ENCODE results near the gene CFAP161.

CFAP161 gene

GRCh38 chr15:81168131-81168526 is 34.1 kb downstream of the CFAP161 start:
- no peak overlapping the region for H2AK5ac ChIP-seq (ENCODE audit: low read length)
- H3K4me1 ChIP-seq (ENCODE audit: control insufficient read depth, low read depth, low read length) = no peaks in the 10 kb centered on the region
- no peak overlapping the region for H3K4me3 ChIP-seq (ENCODE audit: low read length)
- no peak overlapping the region for H2BK120ac ChIP-seq (ENCODE audit: low read depth, low read length)
- no peak overlapping the region for H2BK15ac ChIP-seq (replicated peaks; ENCODE audit: low read depth)
- no peak overlapping the region for H3K4me2 ChIP-seq (ENCODE audit: low read length)
- H3K79me1 ChIP-seq (ENCODE audit: low read length) = no peaks in the 10 kb centered on the region
- no peak overlapping the region for H3K4ac ChIP-seq (ENCODE audit: low read depth, low read length)
- no peak overlapping the region for H4K5ac ChIP-seq (ENCODE audit: low read length)
- no peak overlapping the region for H3K56ac ChIP-seq (ENCODE audit: low read length)
- no peak overlapping the region for H3K9ac ChIP-seq (ENCODE audit: low read length)
- H4K8ac ChIP-seq (ENCODE audit: low read depth, low read length) = no peak overlapping the region
- no peak overlapping the region for H3K27ac ChIP-seq (ENCODE audit: low read depth, low read length)
- H3K27me3 ChIP-seq (ENCODE audit: insufficient read depth, low read length, poor library complexity) = no peaks in the 10 kb centered on the region
- no peak for DNase-seq
- no CpG with 5 or more reads among the region's 2 CpGs for WGBS (ENCODE audit: extremely low coverage, insufficient coverage, low lambda C conversion rate)
- H3K79me2 ChIP-seq (ENCODE audit: control insufficient read depth, insufficient read depth, low read length) = no peaks in the 10 kb centered on the region
- no peak overlapping the region for H3K18ac ChIP-seq (ENCODE audit: low read length)
- no peaks in the 10 kb centered on the region for H3K36me3 ChIP-seq (ENCODE audit: control insufficient read depth, insufficient read depth, low read length)
- H2BK5ac ChIP-seq (ENCODE audit: low read length) = no peak overlapping the region
- no peak overlapping the region for H3K23ac ChIP-seq (ENCODE audit: low read length)

- no peak for DNase-seq
- no peak overlapping the region for H3K9ac ChIP-seq (ENCODE audit: low read length)
- no peak overlapping the region for H2BK5ac ChIP-seq (ENCODE audit: low read length)
- no peak overlapping the region for H3K4ac ChIP-seq (ENCODE audit: low read depth, low read length)
- no peak overlapping the region for H2BK15ac ChIP-seq (replicated peaks; ENCODE audit: low read depth)
- H4K5ac ChIP-seq (ENCODE audit: low read length) = no peak overlapping the region
- H3K36me3 ChIP-seq (ENCODE audit: control insufficient read depth, insufficient read depth, low read length) = no peaks in the 10 kb centered on the region
- no peak overlapping the region for H3K4me2 ChIP-seq (ENCODE audit: low read length)
- WGBS (ENCODE audit: extremely low coverage, insufficient coverage, low lambda C conversion rate) = no CpG with 5 or more reads among the region's 2 CpGs
- H3K79me1 ChIP-seq (ENCODE audit: low read length) = no peaks in the 10 kb centered on the region
- no peaks in the 10 kb centered on the region for H3K79me2 ChIP-seq (ENCODE audit: control insufficient read depth, insufficient read depth, low read length)
- H2BK120ac ChIP-seq (ENCODE audit: low read depth, low read length) = no peak overlapping the region
- H3K27me3 ChIP-seq (ENCODE audit: insufficient read depth, low read length, poor library complexity) = no peaks in the 10 kb centered on the region
- no peak overlapping the region for H3K23ac ChIP-seq (ENCODE audit: low read length)
- H2AK5ac ChIP-seq (ENCODE audit: low read length) = no peak overlapping the region
- H3K27ac ChIP-seq (ENCODE audit: low read depth, low read length) = no peak overlapping the region
- H3K56ac ChIP-seq (ENCODE audit: low read length) = no peak overlapping the region
- no peak overlapping the region for H3K4me3 ChIP-seq (ENCODE audit: low read length)
- H4K8ac ChIP-seq (ENCODE audit: low read depth, low read length) = no peak overlapping the region
- H3K4me1 ChIP-seq (ENCODE audit: control insufficient read depth, low read depth, low read length) = no peaks in the 10 kb centered on the region
- H3K18ac ChIP-seq (ENCODE audit: low read length) = no peak overlapping the region
Measured at GRCh38 chr15:81168644-81169043, 34.6 kb downstream of the CFAP161 start.

GRCh38 chr15:81170511-81170910 is 36.4 kb downstream of the CFAP161 start:
- no peak for DNase-seq
- no peaks in the 10 kb centered on the region for H3K27me3 ChIP-seq (ENCODE audit: insufficient read depth, low read length, poor library complexity)

GRCh38 chr15:81171286-81171685 is 37.2 kb downstream of the CFAP161 start:
- no peak overlapping the region for H3K18ac ChIP-seq (ENCODE audit: low read length)
- H2AK5ac ChIP-seq (ENCODE audit: low read length) = no peak overlapping the region
- no peak overlapping the region for H2BK15ac ChIP-seq (replicated peaks; ENCODE audit: low read depth)
- no peaks in the 10 kb centered on the region for H3K27me3 ChIP-seq (ENCODE audit: insufficient read depth, low read length, poor library complexity)
- no peak overlapping the region for H3K27ac ChIP-seq (ENCODE audit: low read depth, low read length)
- no peak overlapping the region for H3K4ac ChIP-seq (ENCODE audit: low read depth, low read length)
- H3K4me1 ChIP-seq (ENCODE audit: control insufficient read depth, low read depth, low read length) = no peaks in the 10 kb centered on the region
- no peak overlapping the region for H3K4me3 ChIP-seq (ENCODE audit: low read length)
- H3K79me1 ChIP-seq (ENCODE audit: low read length) = no peaks in the 10 kb centered on the region
- H3K36me3 ChIP-seq (ENCODE audit: control insufficient read depth, insufficient read depth, low read length) = no peaks in the 10 kb centered on the region
- no peak overlapping the region for H3K4me2 ChIP-seq (ENCODE audit: low read length)
- H2BK5ac ChIP-seq (ENCODE audit: low read length) = no peak overlapping the region
- H4K8ac ChIP-seq (ENCODE audit: low read depth, low read length) = no peak overlapping the region
- H3K56ac ChIP-seq (ENCODE audit: low read length) = no peak overlapping the region
- H4K5ac ChIP-seq (ENCODE audit: low read length) = no peak overlapping the region
- H2BK120ac ChIP-seq (ENCODE audit: low read depth, low read length) = no peak overlapping the region
- DNase-seq = no peak
- H3K23ac ChIP-seq (ENCODE audit: low read length) = no peak overlapping the region
- no peak overlapping the region for H3K9ac ChIP-seq (ENCODE audit: low read length)
- H3K79me2 ChIP-seq (ENCODE audit: control insufficient read depth, insufficient read depth, low read length) = no peaks in the 10 kb centered on the region

More at GRCh38 chr15:81170511-81170910, 36.4 kb downstream of the CFAP161 start:
- Histone ChIP-seq H2BK5ac (ENCODE audit: low read length) (no peak overlapping the region), H3K9ac (ENCODE audit: low read length) (no peak overlapping the region), H3K79me2 (ENCODE audit: control insufficient read depth, insufficient read depth, low read length) (no peaks in the 10 kb centered on the region), H3K23ac (ENCODE audit: low read length) (no peak overlapping the region), H3K18ac (ENCODE audit: low read length) (no peak overlapping the region), H3K4me1 (ENCODE audit: control insufficient read depth, low read depth, low read length) (no peaks in the 10 kb centered on the region), H3K4me2 (ENCODE audit: low read length) (no peak overlapping the region), H3K4me3 (ENCODE audit: low read length) (no peak overlapping the region), H3K36me3 (ENCODE audit: control insufficient read depth, insufficient read depth, low read length) (no peaks in the 10 kb centered on the region), H4K5ac (ENCODE audit: low read length) (no peak overlapping the region), H4K8ac (ENCODE audit: low read depth, low read length) (no peak overlapping the region), H2AK5ac (ENCODE audit: low read length) (no peak overlapping the region), H3K79me1 (ENCODE audit: low read length) (no peaks in the 10 kb centered on the region), H3K56ac (ENCODE audit: low read length) (no peak overlapping the region), H2BK15ac (replicated peaks; ENCODE audit: low read depth) (no peak overlapping the region), H3K27ac (ENCODE audit: low read depth, low read length) (no peak overlapping the region), H2BK120ac (ENCODE audit: low read depth, low read length) (no peak overlapping the region), H3K4ac (ENCODE audit: low read depth, low read length) (no peak overlapping the region)
- WGBS (ENCODE audit: extremely low coverage, insufficient coverage, low lambda C conversion rate) = no CpG with 5 or more reads among the region's 3 CpGs

- no peaks in the 10 kb centered on the region for H3K27me3 ChIP-seq (ENCODE audit: insufficient read depth, low read length, poor library complexity)
- no peak overlapping the region for H3K4me3 ChIP-seq (ENCODE audit: low read length)
- no peak overlapping the region for H2BK5ac ChIP-seq (ENCODE audit: low read length)
- no peak for DNase-seq
- no peak overlapping the region for H4K5ac ChIP-seq (ENCODE audit: low read length)
- no peaks in the 10 kb centered on the region for H3K79me1 ChIP-seq (ENCODE audit: low read length)
- no peak overlapping the region for H3K23ac ChIP-seq (ENCODE audit: low read length)
- no peak overlapping the region for H3K4me2 ChIP-seq (ENCODE audit: low read length)
- H3K27ac ChIP-seq (ENCODE audit: low read depth, low read length) = no peak overlapping the region
- H3K36me3 ChIP-seq (ENCODE audit: control insufficient read depth, insufficient read depth, low read length) = no peaks in the 10 kb centered on the region
- H3K79me2 ChIP-seq (ENCODE audit: control insufficient read depth, insufficient read depth, low read length) = no peaks in the 10 kb centered on the region
- H3K18ac ChIP-seq (ENCODE audit: low read length) = no peak overlapping the region
- H2BK15ac ChIP-seq (replicated peaks; ENCODE audit: low read depth) = no peak overlapping the region
- WGBS (ENCODE audit: extremely low coverage, insufficient coverage, low lambda C conversion rate) = no CpG with 5 or more reads among the region's 2 CpGs
- H3K4ac ChIP-seq (ENCODE audit: low read depth, low read length) = no peak overlapping the region
- H2BK120ac ChIP-seq (ENCODE audit: low read depth, low read length) = no peak overlapping the region
- H2AK5ac ChIP-seq (ENCODE audit: low read length) = no peak overlapping the region
- no peak overlapping the region for H3K9ac ChIP-seq (ENCODE audit: low read length)
- no peak overlapping the region for H3K56ac ChIP-seq (ENCODE audit: low read length)
- no peak overlapping the region for H4K8ac ChIP-seq (ENCODE audit: low read depth, low read length)
- no peaks in the 10 kb centered on the region for H3K4me1 ChIP-seq (ENCODE audit: control insufficient read depth, low read depth, low read length)
Measured at GRCh38 chr15:81174125-81174791, 40.2 kb downstream of the CFAP161 start.

- Histone ChIP-seq H3K27me3 (ENCODE audit: insufficient read depth, low read length, poor library complexity) (no peaks in the 10 kb centered on the region), H3K79me1 (ENCODE audit: low read length) (no peaks in the 10 kb centered on the region), H3K4ac (ENCODE audit: low read depth, low read length) (no peak overlapping the region), H3K27ac (ENCODE audit: low read depth, low read length) (no peak overlapping the region), H3K23ac (ENCODE audit: low read length) (no peak overlapping the region), H4K8ac (ENCODE audit: low read depth, low read length) (no peak overlapping the region), H4K5ac (ENCODE audit: low read length) (no peak overlapping the region), H3K56ac (ENCODE audit: low read length) (no peak overlapping the region), H2BK5ac (ENCODE audit: low read length) (no peak overlapping the region), H2BK120ac (ENCODE audit: low read depth, low read length) (no peak overlapping the region), H2BK15ac (replicated peaks; ENCODE audit: low read depth) (no peak overlapping the region), H3K36me3 (ENCODE audit: control insufficient read depth, insufficient read depth, low read length) (no peaks in the 10 kb centered on the region), H3K18ac (ENCODE audit: low read length) (no peak overlapping the region), H3K4me3 (ENCODE audit: low read length) (no peak overlapping the region), H3K9ac (ENCODE audit: low read length) (no peak overlapping the region), H2AK5ac (ENCODE audit: low read length) (no peak overlapping the region), H3K4me2 (ENCODE audit: low read length) (no peak overlapping the region), H3K4me1 (ENCODE audit: control insufficient read depth, low read depth, low read length) (no peaks in the 10 kb centered on the region), H3K79me2 (ENCODE audit: control insufficient read depth, insufficient read depth, low read length) (no peaks in the 10 kb centered on the region)
- peak; percentile 46 for DNase-seq
- WGBS (ENCODE audit: extremely low coverage, insufficient coverage, low lambda C conversion rate) = no CpG with 5 or more reads among the region's 1 CpG
Measured at GRCh38 chr15:81174792-81175327, 40.8 kb downstream of the CFAP161 start.
